Gastrocnemius medialis (tissue), 4 donors: ENCODE results near the gene DPT. TPM values are rescaled to one million over a fixed set of nuclear protein-coding genes. Genes with fewer than 3 reads are reported as not detected.

Source experiments
- ATAC-seq, 2 donors: fragments of 150-250 bp; one replicate each; pipeline ENCODE4 v1.9.1; 2016
- DNase-seq, 2 donors: peaks; one replicate each; pipeline ENCODE4 v3.0.0-alpha.2; 2019
- H3K27ac ChIP-seq, 4 donors: fragments of 200-600 bp; sonication (generic); 1 replicate in 1 of 4; 2 replicates in 3 of 4; pipeline ENCODE4 v1.5.1; 2016 to 2018; ENCODE audit warnings: mild to moderate bottlenecking in 2 of 4, moderate library complexity in 1 of 4
- H3K27me3 ChIP-seq, 3 donors: fragments of 200-600 bp; sonication (generic) in 2 of 3; 1 replicate in 1 of 3; 2 replicates in 2 of 3; pipeline versions ENCODE4 v1.5.1 to v1.6.0; 2016 to 2019; ENCODE audit warnings: mild to moderate bottlenecking in 1 of 3, moderate library complexity in 1 of 3
- H3K36me3 ChIP-seq, 2 donors: fragments of 200-600 bp; sonication (generic) in 1 of 2; one replicate each; pipeline ENCODE4 v1.5.1; 2017 to 2018
- H3K4me1 ChIP-seq, 2 donors: fragments of 200-600 bp; sonication (generic) in 1 of 2; one replicate each; pipeline ENCODE4 v1.5.1; 2016 to 2017; ENCODE audit warnings: mild to moderate bottlenecking in 2 of 2
- H3K4me3 ChIP-seq, 4 donors: fragments of 200-600 bp; sonication (generic) in 3 of 4; 1 replicate in 1 of 4; 2 replicates in 3 of 4; pipeline ENCODE4 v1.5.1; 2016 to 2019; ENCODE audit warnings: mild to moderate bottlenecking in 2 of 4
- H3K9me3 ChIP-seq, 3 donors: fragments of 200-600 bp; sonication (generic) in 2 of 3; 1 replicate in 1 of 3; 2 replicates in 2 of 3; pipeline ENCODE4 v1.5.1; 2016 to 2019
- CTCF ChIP-seq, 5 experiments: fragments of 450-650 bp in 3 of 5; fragments of 200-600 bp in 2 of 5; sonication (generic) in 2 of 5; IDR thresholded peaks in 4 of 5; conservative IDR thresholded peaks in 1 of 5; 1 replicate in 4 of 5; 2 replicates in 1 of 5; pipeline ENCODE4 v1.5.1; 2016 to 2019; ENCODE audit warnings: antibody characterized with exemption in 5 of 5, mild to moderate bottlenecking in 3 of 5, moderate library complexity in 3 of 5
- POLR2A ChIP-seq, 2 donors: fragments of 450-650 bp; IDR thresholded peaks; one replicate each; pipeline ENCODE4 v1.6.1; 2017; ENCODE audit warnings: antibody characterized with exemption in 2 of 2, mild to moderate bottlenecking in 2 of 2, moderate library complexity in 2 of 2
- in situ Hi-C, 4 donors: fragments of 200-750 bp; cut with MboI; loops; one replicate each; pipeline versions ENCODE4 v1.15.0 to v1.8.0; 2017; ENCODE audit warnings: low sequenced_read_pairs in 4 of 4
- intact Hi-C: fragments of 100-400 bp; cut with DNase I; formaldehyde crosslinking; loops from one replicate; pipeline ENCODE4 v1.15.1; 2023; ENCODE audit warnings: low total_unique reads
- total RNA-seq, 4 donors: library from RNA; depleted of rRNA; stranded (reverse); fragments of >200 nt; gene quantifications; one replicate each; pipeline versions ENCODE4 v1.1.0 to v1.2.3, GENCODE V29; 2016

DPT gene
- total RNA-seq, 4 donors from 2014 or later = 12.6 to 21.8 (median 14.7) TPM

GRCh38 chr1:168671782-168672181 is 57.2 kb downstream of the DPT start:
- ATAC-seq (no peak), DNase-seq (no peak)
- Histone ChIP-seq H3K4me1 (no peaks in the 10 kb centered on the region), H3K27ac (no peak overlapping the region), H3K9me3 (no peaks in the 10 kb centered on the region), H3K36me3 (no peaks in the 10 kb centered on the region), H3K4me3 (no peak overlapping the region), H3K27me3 (no peaks in the 10 kb centered on the region)
- intact Hi-C loops (no loop called here), in situ Hi-C loops (no loop called here)
- TF ChIP-seq POLR2A (IDR thresholded peaks at IDR 0.05) (no peak), CTCF (IDR thresholded peaks at IDR 0.05 in 4 of 5, conservative IDR thresholded peaks at IDR 0.05 in 1 of 5) (no peak)

GRCh38 chr1:168665975-168666374 is 63.0 kb downstream of the DPT start:
- peaks cover 0 to 10% of the 10 kb centered on the region in 2 donors for H3K4me1 ChIP-seq
- H3K27me3 ChIP-seq = no peaks in the 10 kb centered on the region
- TF ChIP-seq CTCF (IDR thresholded peaks at IDR 0.05 in 4 of 5, conservative IDR thresholded peaks at IDR 0.05 in 1 of 5) = no peak
- no peak for TF ChIP-seq POLR2A (IDR thresholded peaks at IDR 0.05)
- H3K9me3 ChIP-seq = no peaks in the 10 kb centered on the region
- H3K4me3 ChIP-seq = no peak overlapping the region
- no peaks in the 10 kb centered on the region for H3K36me3 ChIP-seq
- ATAC-seq = peak; percentile 66 to 88
- intact Hi-C loops (no loop called here), in situ Hi-C loops (no loop called here)
- peak in 1 of 2 donors; percentile 11 for DNase-seq
- H3K27ac ChIP-seq = peak overlapping the region in 2 of 4 donors; percentile 24 to 26

- Histone ChIP-seq H3K27me3 (no peaks in the 10 kb centered on the region), H3K27ac (no peak overlapping the region), H3K9me3 (no peaks in the 10 kb centered on the region), H3K4me3 (no peak overlapping the region), H3K36me3 (no peaks in the 10 kb centered on the region), H3K4me1 (peaks cover 0 to 10% of the 10 kb centered on the region in 2 donors)
- ATAC-seq (no peak), DNase-seq (no peak)
- intact Hi-C loops (no loop called here), in situ Hi-C loops (no loop called here)
- TF ChIP-seq POLR2A (IDR thresholded peaks at IDR 0.05) (no peak), CTCF (IDR thresholded peaks at IDR 0.05 in 4 of 5, conservative IDR thresholded peaks at IDR 0.05 in 1 of 5) (no peak)
Measured at GRCh38 chr1:168664069-168664834, 64.8 kb downstream of the DPT start.

- intact Hi-C loops = no loop called here
- no peaks in the 10 kb centered on the region for H3K36me3 ChIP-seq
- DNase-seq (no peak), ATAC-seq (no peak)
- no peaks in the 10 kb centered on the region for H3K9me3 ChIP-seq
- TF ChIP-seq POLR2A (IDR thresholded peaks at IDR 0.05) (no peak), CTCF (IDR thresholded peaks at IDR 0.05 in 4 of 5, conservative IDR thresholded peaks at IDR 0.05 in 1 of 5) (no peak)
- peaks cover 0 to 5% of the 10 kb centered on the region in 2 donors for H3K4me1 ChIP-seq
- in situ Hi-C loops = no loop called here
- H3K4me3 ChIP-seq = no peak overlapping the region
- no peak overlapping the region for H3K27ac ChIP-seq
- no peaks in the 10 kb centered on the region for H3K27me3 ChIP-seq
Measured at GRCh38 chr1:168656485-168656884, 72.5 kb downstream of the DPT start.
